ENCODE measurements around the gene WDR27.

- no peak for TF ChIP-seq ESRRG (CRISPR knock-in tag; IDR thresholded peaks at IDR 0.05)
- no peak for TF ChIP-seq ZFP30 (CRISPR knock-in tag; IDR thresholded peaks at IDR 0.05)
- TF ChIP-seq PATZ1 (CRISPR knock-in tag; IDR thresholded peaks at IDR 0.05; ENCODE audit: borderline replicate concordance), result no peak
- TF ChIP-seq RARB (CRISPR knock-in tag; IDR thresholded peaks at IDR 0.05), result no peak
- TF ChIP-seq ARNTL (CRISPR knock-in tag; IDR thresholded peaks at IDR 0.05; ENCODE audit: borderline replicate concordance, low read depth), result no peak
- no peak for TF ChIP-seq ISL1 (CRISPR knock-in tag; IDR thresholded peaks at IDR 0.05)
- TF ChIP-seq ZNF8 (CRISPR knock-in tag; IDR thresholded peaks at IDR 0.05), result no peak
- TF ChIP-seq ZNF565 (CRISPR knock-in tag; conservative IDR thresholded peaks at IDR 0.05; ENCODE audit: low read depth), result no peak
- TF ChIP-seq BACH2 (CRISPR knock-in tag; IDR thresholded peaks at IDR 0.05; ENCODE audit: borderline replicate concordance), result no peak
- no peak for TF ChIP-seq ZNF70 (CRISPR knock-in tag; IDR thresholded peaks at IDR 0.05)
- no peak for TF ChIP-seq PPARA (CRISPR knock-in tag; IDR thresholded peaks at IDR 0.05; ENCODE audit: borderline replicate concordance)
- TF ChIP-seq ZC3H10 (CRISPR knock-in tag; IDR thresholded peaks at IDR 0.05), result no peak
Measured at GRCh38 chr6:169669889-169670288, 31.9 kb downstream of the WDR27 start.
